COR-L47 (cell line): Measurements from ENCODE around the gene DNAJB7.
A peak's percentile ranks its signal among the peaks of the same experiment; 100 is the strongest.
"Not testable (repeated sequence)": the region's sequence is repeated elsewhere in the genome, so short reads cannot be mapped to it uniquely, and the experiment has no call there.

ENCODE experiments used
- DNase-seq: peaks from one replicate; lab custom pipeline; 2025; lab: John Stamatoyannopoulos, UW

DNAJB7 gene

DNA sequence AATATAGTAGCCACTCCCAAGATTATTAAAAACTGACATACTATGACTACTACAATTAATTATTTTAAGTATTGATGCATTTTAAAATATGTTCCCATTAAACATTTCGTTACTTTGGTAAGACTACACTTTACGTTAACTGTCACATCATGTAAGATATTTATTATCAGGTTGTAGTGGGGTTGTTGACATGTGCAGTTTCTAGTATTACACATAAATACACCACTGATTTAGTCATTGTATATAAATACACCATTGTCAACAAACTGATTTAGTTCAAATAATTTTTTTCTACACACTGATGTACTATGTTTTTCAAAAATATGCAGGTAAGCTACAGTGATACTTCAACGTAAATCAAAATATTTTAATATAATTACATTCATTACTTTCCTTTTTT, 17.0 kb downstream of the DNAJB7 start:
- DNase-seq, result no peak

DNA sequence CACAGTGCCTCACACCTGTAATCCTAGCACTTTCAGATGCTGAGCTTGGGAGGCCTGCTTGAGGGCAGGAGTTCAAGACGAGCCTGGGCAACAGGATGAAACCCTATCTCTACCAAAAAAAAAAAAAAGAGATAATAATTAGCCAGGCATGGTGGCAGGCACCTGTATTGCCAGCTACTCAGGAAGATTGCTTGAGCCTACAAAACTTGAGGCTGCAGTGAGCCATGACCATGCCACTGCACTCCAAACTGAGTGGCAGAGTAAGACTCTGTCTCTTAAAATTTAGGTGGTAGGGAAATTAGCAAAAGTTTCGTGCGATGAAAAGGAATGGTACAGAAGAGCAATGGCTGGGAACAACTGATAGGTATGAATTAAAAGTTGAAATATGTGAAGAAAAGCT, 23.4 kb downstream of the DNAJB7 start:
- no peak for DNase-seq

DNA sequence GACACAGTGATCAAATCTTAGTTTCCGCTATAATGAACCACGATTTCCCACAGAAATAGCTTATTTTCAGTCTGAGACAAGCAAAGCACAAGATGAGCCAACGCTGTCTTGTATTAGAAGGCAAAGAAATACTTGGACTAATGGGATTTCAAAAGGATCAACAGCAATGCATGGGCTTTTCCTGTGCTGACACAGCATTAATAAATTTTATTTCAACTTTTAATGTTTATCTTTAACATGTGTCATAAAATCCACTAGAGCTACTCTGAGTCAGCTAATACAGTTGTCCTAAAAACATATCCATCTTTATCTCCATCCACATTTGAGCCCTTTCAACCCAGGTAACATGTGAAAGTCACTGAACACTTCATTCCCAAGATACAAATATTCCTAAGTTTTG, 27.3 kb downstream of the DNAJB7 start:
- no peak for DNase-seq

DNA sequence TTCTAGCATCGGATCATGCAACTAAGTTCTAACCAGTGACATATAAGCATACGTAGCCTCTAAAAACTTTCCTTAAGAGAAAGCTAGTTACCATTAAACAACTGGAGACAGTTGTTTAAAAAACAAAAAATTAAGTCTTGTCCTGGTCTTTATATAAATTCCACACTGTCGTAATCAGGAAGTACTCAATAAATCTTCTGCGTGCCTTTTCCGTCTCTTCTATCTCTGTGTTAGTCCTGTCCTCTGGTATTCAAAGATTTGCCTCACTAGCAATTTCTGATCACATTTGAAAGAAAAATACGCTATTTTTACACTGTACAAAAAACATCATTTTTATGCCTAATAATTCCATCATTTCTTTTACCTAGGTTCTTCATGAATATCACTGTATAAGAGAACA, 32.8 kb downstream of the DNAJB7 start:
- no peak for DNase-seq

DNA sequence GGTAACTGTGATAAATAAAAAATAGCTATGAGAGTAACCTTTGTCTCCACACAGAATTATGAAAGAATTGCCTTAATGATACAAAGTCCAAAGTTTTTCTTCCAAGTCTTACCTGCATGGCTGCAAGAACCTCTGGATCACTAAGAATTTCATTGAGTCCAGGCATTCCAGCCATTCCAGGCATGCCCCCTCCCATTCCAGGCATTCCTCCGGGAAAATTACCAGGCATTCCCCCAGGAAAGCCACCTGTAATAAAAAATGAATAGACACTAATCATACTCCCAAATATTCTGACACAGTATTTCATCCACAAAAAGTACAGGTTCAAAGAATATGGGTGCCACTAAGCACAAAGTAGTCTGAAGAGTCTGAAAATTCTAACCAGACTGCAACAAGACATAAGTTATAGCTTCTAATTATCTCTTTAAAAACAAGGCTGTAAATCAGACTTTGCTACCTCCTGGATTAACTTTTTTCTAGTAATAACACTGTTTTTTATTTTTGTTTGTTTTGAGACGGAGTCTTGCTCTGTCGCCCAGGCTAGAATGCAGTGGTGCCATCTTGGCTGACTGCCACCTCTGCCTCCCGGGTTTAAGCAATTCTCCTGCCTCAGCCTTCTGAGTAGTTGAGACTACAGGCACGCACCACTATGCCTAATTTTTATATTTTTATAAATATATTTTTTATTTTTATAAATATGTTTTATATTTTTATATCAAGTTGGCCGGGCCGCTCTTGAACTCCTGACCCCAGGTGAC, 34.8 kb downstream of the DNAJB7 start:
- DNase-seq, result no peak

DNA sequence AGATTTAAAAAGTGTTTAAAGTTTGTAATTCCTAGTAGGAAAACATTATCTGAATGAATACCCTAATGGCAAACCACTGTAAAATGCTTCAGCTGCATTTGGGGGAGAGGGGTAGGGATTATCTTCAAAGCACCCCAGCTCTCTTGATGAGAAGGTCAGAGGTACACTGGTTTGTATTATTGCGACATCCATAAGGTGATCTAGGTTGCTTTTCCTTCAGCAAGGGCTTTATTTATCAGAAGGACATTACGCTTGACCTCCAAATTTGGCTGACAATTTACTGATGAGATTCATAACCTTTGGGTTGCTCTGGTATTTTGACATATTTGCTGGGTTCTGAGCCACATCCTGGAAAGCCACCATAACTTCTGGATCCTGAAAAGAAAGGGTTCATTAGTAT, 35.6 kb downstream of the DNAJB7 start:
- DNase-seq, result not testable (repeated sequence)

DNA sequence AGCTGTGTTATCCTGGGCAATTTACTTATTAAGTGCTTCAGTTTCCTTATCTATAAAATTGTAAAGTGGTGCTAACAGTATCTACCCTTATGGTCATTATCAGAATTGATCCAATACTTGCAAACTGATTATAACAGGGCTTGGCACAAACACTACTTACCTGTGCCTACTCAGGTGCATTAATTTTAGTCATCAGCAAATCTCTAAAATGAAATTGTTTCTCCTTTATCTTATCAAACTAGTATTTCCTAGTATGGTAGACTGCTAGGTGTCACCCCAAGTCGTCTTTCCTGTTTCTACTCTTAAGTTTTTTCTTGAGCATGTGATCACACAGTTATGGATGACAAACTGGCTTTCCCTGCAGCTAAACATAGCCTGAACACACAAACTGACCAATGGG, 38.5 kb downstream of the DNAJB7 start:
- DNase-seq, result no peak

DNA sequence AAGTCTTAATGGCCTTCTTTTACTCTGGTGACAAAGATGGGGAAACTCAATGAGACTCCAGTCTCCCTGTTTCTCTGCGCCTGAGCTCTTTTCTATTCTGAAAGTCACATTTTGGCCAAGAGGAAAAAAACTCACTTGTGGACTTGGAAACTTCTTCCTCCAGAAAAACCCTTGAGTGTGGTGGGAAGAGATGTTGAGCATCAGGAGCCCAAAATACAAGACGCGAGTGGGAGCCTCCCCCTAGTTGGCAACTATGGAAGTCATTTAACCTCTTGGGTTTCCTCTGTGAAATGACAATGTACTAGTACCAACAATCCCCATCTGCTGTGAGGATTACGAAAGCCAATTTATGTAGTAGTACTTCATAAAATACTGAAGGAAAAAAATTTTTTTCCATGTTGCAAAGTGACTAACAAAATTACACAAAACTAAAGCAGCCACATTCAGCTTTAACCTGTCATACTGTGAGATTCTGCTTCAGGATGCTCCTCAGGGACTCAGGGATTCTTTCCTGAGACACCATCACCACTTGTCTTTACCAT, 42.2 kb downstream of the DNAJB7 start:
- peak; percentile 1 for DNase-seq

DNA sequence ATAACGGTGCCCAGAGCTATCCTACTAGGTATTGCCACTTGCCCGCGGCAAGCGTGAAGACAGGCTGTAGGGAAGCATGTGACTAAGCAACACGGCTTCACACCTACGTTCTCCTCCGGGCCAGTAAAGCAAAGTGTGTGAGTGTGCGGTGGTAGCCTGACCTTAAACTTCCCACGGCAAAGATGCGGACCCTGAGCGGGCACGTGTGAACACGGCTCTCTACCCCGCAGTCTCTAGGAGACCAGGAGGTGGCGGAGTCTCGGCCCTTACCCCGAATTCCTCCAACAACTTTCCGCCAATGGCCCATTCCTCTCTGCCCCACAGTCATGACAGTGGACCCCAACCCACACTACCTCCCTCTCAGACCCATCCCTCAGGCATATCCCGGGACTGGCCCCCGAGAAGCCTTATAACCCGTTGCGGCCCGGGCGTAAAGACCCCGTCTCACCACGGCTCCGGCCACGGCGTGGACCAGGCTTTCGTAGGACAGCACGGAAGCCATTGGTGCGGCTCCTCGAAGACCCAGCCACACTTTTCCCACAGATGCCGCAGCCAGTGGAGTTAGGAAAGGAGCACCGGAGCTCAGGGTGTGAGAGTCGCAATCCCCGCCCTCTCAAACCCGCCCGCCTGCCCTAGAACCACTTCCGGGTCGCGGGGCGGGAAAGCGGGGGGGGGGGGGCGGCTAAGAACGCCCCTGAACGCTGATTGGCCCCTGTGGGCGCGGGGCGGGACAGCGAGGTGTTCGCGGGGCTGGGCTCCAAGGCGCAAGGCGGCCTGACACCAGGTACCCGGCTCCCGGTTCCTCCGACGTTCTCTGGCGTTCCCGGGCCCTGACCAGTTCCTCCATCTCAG, 42.9 kb downstream of the DNAJB7 start, which contains the start of gene SLC25A17:
Gene SLC25A17 (minus strand): TSS at position 600 of the 852 bp plus-strand sequence. CDS start 98 bp downstream, at position 502.
- DNase-seq, result peak; percentile 85

DNA sequence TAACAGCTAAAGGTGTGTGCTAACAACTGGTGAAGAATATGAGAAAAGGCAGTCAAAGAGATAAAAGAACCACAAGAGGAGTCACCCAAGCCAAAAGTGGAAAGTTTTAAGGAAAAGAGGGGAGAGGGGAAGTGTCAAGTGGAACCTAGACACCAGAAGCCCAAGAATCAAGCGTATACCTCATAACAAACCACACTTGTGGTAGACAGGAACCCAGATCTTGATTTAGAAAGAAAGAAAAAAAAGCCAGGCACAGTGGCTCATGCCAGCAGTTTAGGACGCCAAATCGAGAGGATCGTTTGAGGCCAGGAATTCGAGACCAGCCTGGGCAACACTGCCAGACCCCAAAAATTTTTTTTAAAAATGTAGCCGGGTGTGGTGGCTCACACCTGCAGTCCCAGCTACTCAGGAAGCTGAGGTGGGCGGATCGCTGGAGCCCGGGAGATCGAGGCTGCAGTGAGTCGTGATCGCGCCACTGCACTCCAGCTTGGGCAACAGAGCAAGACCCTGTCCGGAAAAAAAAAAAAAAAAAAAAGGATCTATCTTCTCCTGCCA, 43.6 kb downstream of the DNAJB7 start:
- DNase-seq, result no peak

DNA sequence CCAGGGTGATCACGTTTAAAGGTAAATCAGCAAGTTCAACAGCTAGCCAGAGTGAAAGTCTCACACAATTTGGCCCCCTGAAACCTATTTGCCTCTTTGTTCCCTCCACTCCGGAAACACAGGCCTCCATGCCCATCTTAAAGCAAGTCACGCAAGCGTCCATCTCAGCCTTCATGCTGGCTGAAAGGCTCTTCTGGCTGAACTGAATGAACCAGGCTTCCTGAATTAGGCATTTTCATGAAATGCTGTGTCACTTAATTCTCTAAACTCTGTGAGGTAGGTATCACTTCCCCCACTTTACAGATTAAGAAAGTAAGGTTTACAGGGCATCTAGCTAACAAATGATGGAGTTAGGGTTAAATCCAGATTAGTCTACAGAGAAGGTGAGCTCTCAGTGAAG, 44.2 kb downstream of the DNAJB7 start:
- no peak for DNase-seq

DNA sequence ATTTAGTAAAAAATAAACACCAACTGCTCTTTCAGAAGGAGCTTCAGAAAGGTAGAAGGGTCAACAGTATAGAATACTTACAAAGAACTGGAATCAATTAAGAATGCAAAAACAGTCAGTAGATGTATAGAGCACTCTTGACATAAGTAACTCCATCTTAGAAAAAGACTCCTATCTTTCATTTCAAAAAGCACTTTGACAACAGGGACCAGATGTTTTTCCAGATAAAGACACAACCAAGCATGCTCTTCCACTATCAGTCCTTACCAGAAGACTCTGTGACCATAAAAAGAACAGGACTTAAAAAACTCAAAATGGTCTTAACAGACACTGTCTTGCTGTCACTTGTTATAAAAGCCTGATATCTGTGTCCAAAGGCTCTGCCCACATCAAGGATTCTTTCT, 48.0 kb downstream of the DNAJB7 start:
- DNase-seq, result no peak
